NT2/D1 (cell line): ENCODE data around the gene BNIP1.
"Not testable (repeated sequence)": the region's sequence is repeated elsewhere in the genome, so short reads cannot be mapped to it uniquely, and the experiment has no call there.

ENCODE experiments used
- DNase-seq: peaks from one replicate; pipeline ENCODE4 v3.0.0-alpha.2; 2011; ENCODE audit warnings: low read depth, low spot score
- H3K27me3 ChIP-seq: 2 replicates; pipeline ENCODE4 v1.6.0; 2011; ENCODE audit warnings: mild to moderate bottlenecking; ENCODE audit not compliant: insufficient read length, insufficient read depth
- H3K36me3 ChIP-seq: 2 replicates; pipeline ENCODE4 v1.6.1; 2011; ENCODE audit warnings: mild to moderate bottlenecking, low read length, mixed read lengths; ENCODE audit not compliant: insufficient read depth, insufficient read length
- H3K4me1 ChIP-seq: 2 replicates; pipeline ENCODE4 v1.5.1; 2011; ENCODE audit not compliant: insufficient read depth, insufficient read length
- H3K4me3 ChIP-seq: 2 replicates; pipeline ENCODE4 v1.5.1; 2011; ENCODE audit warnings: low read depth; ENCODE audit not compliant: insufficient read length
- H3K9ac ChIP-seq: 2 replicates; pipeline ENCODE4 v1.6.0; 2011; ENCODE audit warnings: low read depth; ENCODE audit not compliant: insufficient read length
- H3K9me3 ChIP-seq: 2 replicates; pipeline ENCODE4 v1.5.1; 2011; ENCODE audit warnings: mild to moderate bottlenecking, low read length; ENCODE audit not compliant: insufficient read depth
- SUZ12 ChIP-seq: IDR thresholded peaks from 2 replicates; pipeline ENCODE4 v1.6.1; 2011; ENCODE audit not compliant: insufficient read length, insufficient read depth; ENCODE audit errors: extremely low read depth
- YY1 ChIP-seq: IDR thresholded peaks from 2 replicates; pipeline ENCODE4 v1.6.1; 2011; ENCODE audit not compliant: insufficient read length, insufficient read depth
- ZNF274 ChIP-seq: IDR thresholded peaks from 2 replicates; pipeline ENCODE4 v1.6.1; 2011; ENCODE audit warnings: mild to moderate bottlenecking, low read depth, low read length

BNIP1 gene

DNA sequence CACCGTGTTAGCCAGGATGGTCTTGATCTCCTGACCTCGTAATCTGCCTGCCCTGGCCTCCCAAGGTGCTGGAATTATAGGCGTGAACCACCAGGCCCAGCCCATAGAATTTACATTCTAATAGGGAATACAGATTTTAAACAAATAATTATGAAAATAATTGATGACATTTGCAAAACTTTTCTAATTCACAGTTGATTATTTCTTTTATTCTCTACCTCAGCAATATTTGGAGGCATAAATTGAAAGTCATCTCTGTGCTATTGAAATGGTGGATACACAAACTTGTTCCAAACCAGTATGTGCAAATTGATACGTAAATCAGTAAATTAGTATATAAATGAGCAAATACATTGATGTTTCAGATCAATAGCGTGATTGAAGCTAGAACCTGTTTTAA, 8.2 kb downstream of the BNIP1 start:
- DNase-seq = no peak
- peaks cover 41% of the 10 kb centered on the region for H3K36me3 ChIP-seq
- TF ChIP-seq SUZ12 = no peak
- TF ChIP-seq ZNF274 = no peak
- no peak for TF ChIP-seq YY1

DNA sequence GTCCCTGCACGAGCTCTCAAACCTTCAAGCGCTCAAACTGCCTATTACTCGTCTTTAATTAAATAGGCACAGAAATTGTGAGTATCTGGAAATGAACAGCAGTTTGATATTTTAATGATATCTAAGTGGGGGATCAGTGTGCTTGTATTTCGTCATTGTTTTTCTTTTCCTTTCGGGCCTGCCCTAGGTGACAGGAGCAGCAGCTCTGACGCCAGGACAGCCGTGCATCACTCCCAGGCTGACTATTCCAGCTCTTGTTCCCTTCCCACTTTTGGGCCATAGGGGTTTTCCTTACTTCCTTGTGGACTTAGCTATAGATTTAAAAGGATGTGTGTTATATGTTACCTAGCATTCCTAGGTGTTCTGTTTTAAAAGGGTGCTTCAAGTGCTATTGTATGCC, 9.5 kb downstream of the BNIP1 start:
- H3K9ac ChIP-seq = no peak overlapping the region
- DNase-seq = no peak
- no peaks in the 10 kb centered on the region for H3K4me1 ChIP-seq
- H3K4me3 ChIP-seq = no peak overlapping the region
- H3K27me3 ChIP-seq = no peaks in the 10 kb centered on the region
- TF ChIP-seq SUZ12 = no peak
- TF ChIP-seq ZNF274 = no peak
- TF ChIP-seq YY1 = no peak
- H3K9me3 ChIP-seq = no peaks in the 10 kb centered on the region
- peaks cover 42% of the 10 kb centered on the region for H3K36me3 ChIP-seq

More for the DNA sequence above, 8.2 kb downstream of the BNIP1 start:
- Histone ChIP-seq H3K9me3 (no peaks in the 10 kb centered on the region), H3K9ac (no peak overlapping the region), H3K4me1 (no peaks in the 10 kb centered on the region), H3K27me3 (no peaks in the 10 kb centered on the region), H3K4me3 (no peak overlapping the region)

DNA sequence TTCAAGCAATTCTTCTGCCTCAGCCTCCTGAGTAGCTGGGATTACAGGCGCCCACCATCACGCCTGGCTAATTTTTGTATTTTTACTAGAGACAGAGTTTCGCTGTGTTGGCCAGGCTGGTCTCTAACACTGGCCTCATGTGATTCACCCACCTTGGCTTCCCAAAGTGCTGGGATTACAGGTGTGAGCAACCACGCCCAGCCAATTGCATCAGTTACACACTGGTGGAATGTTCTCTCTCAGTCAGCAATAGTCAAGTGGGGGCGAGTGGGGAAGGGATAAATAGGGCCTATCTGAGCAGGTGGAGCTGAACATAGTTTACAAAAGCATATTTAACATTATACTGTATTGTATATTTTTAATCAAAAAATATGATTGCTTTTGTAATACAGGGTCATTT, 10.3 kb downstream of the BNIP1 start:
- H3K9me3 ChIP-seq, H3K4me1 ChIP-seq, H3K9ac ChIP-seq, H3K4me3 ChIP-seq, H3K27me3 ChIP-seq, DNase-seq: not testable (repeated sequence)
- peaks cover 39% of the 10 kb centered on the region for H3K36me3 ChIP-seq

DNA sequence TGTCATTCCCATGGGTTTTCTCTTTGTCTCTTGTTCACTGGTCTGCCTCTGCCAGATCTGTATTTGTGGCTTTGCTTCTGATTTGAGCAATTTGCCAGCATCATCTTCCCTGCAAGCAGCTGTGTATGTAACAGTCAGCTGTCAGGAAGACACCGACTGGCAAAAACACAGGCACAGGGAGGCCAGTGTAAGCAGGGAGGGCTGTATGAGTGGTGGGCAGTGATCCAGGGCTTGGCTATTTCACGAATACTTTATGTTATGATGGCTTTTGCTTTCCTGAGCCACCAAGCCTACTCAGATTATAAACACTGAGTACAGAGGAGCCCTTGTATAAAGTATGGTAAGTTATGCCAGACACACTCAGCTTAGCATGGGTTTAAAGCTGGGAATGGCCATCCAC, 11.6 kb downstream of the BNIP1 start:
- Histone ChIP-seq H3K9ac (no peak overlapping the region), H3K4me1 (no peaks in the 10 kb centered on the region), H3K4me3 (no peak overlapping the region), H3K36me3 (peaks cover 50% of the 10 kb centered on the region), H3K9me3 (no peaks in the 10 kb centered on the region), H3K27me3 (no peaks in the 10 kb centered on the region)
- no peak for TF ChIP-seq SUZ12
- no peak for TF ChIP-seq ZNF274
- TF ChIP-seq YY1 = no peak
- DNase-seq = no peak

GRCh38 chr5:173158366-173158765, 14.0 kb downstream of the BNIP1 start:
- Histone ChIP-seq H3K9ac (no peak overlapping the region), H3K36me3 (peaks cover 54% of the 10 kb centered on the region), H3K4me3 (no peak overlapping the region), H3K9me3 (no peaks in the 10 kb centered on the region), H3K27me3 (no peaks in the 10 kb centered on the region), H3K4me1 (peaks cover 3% of the 10 kb centered on the region)
- no peak for DNase-seq
- TF ChIP-seq ZNF274 = no peak
- TF ChIP-seq YY1 = no peak
- TF ChIP-seq SUZ12 = no peak

DNA sequence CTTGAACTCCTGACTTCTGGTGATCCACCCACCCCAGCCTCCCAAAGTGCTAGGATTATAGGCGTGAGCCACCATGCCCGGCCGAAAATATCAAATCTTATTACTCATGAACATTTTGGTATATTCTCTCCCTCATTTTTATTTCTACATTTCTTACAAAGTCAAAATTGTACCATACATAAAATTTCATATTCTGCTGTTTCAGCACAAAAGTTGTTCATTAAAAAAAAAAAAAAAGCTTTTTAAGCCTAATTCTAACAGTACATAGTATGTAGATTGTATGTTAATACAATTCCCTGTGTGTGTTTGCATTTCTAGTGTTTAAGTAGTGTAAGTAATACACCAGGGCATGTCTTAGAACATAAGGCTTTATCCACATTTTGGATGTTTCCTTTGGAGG, 14.9 kb downstream of the BNIP1 start:
- TF ChIP-seq ZNF274 (no peak), SUZ12 (no peak), YY1 (no peak)
- Histone ChIP-seq H3K9me3 (no peaks in the 10 kb centered on the region), H3K4me3 (no peak overlapping the region), H3K9ac (no peak overlapping the region), H3K4me1 (peaks cover 3% of the 10 kb centered on the region), H3K36me3 (peaks cover 53% of the 10 kb centered on the region), H3K27me3 (no peaks in the 10 kb centered on the region)
- no peak for DNase-seq

DNA sequence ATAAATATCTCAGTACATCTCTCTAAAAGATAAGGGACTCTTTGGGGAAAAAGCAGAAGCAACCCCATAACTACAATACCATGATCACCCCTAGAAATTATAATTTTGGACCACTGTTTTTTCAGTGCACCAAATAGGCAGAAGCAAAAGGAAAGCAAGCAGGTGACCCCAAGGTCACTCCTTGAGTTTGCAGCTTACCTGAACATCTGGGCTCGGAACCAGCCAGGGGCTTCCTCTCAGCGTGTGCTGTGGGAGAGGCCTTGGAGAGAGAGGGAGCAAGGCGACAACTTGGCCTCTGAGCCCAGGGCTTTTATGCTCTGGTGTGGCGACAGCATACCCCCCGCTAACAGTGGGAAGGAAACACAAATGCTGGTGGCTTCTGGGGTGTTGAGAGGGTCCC, 16.8 kb downstream of the BNIP1 start:
- H3K9me3 ChIP-seq = no peaks in the 10 kb centered on the region
- TF ChIP-seq SUZ12 = no peak
- no peaks in the 10 kb centered on the region for H3K27me3 ChIP-seq
- H3K36me3 ChIP-seq = peaks cover 39% of the 10 kb centered on the region
- no peak overlapping the region for H3K4me3 ChIP-seq
- peaks cover 3% of the 10 kb centered on the region for H3K4me1 ChIP-seq
- H3K9ac ChIP-seq = no peak overlapping the region
- no peak for DNase-seq

- H3K4me3 ChIP-seq = no peak overlapping the region
- H3K9ac ChIP-seq = no peak overlapping the region
- H3K27me3 ChIP-seq = no peaks in the 10 kb centered on the region
- H3K36me3 ChIP-seq = peaks cover 32% of the 10 kb centered on the region
- peaks cover 3% of the 10 kb centered on the region for H3K4me1 ChIP-seq
- DNase-seq = no peak
- H3K9me3 ChIP-seq = no peaks in the 10 kb centered on the region
- TF ChIP-seq YY1 = no peak
These were observed 18.9 kb downstream of the BNIP1 start for GRCh38 chr5:173163219-173163618.
